Prostate gland (tissue), 2 donors: ENCODE data around the gene GNA12. TPM values are rescaled to one million over a fixed set of nuclear protein-coding genes. Genes with fewer than 3 reads are reported as not detected.
A peak's percentile ranks its signal among the peaks of the same experiment; 100 is the strongest.

ENCODE experiments used
- DNase-seq: peaks from one replicate; pipeline ENCODE4 v3.0.0-alpha.2; 2019; ENCODE audit warnings: low spot score
- H3K27ac ChIP-seq, 2 donors: fragments of 200-600 bp; sonication (generic); 2 replicates each; pipeline ENCODE4 v1.5.1; 2017 to 2019
- H3K27me3 ChIP-seq: fragments of 200-600 bp; sonication (generic); replicated peaks from 2 replicates; pipeline ENCODE4 v1.5.1; 2019; ENCODE audit not compliant: insufficient read depth
- H3K36me3 ChIP-seq, 2 donors: fragments of 200-600 bp; sonication (generic); 1 replicate in 1 of 2; 2 replicates in 1 of 2; pipeline versions ENCODE4 v1.5.1 to v1.8.1; 2017 to 2019
- H3K4me1 ChIP-seq: fragments of 200-600 bp; sonication (generic); replicated peaks from 2 replicates; pipeline ENCODE4 v1.5.1; 2019
- H3K4me3 ChIP-seq, 2 donors: fragments of 200-600 bp; sonication (generic); 2 replicates each; pipeline ENCODE4 v1.5.1; 2017 to 2019
- H3K9me3 ChIP-seq: fragments of 200-600 bp; sonication (generic); 2 replicates; pipeline ENCODE4 v1.5.1; 2017
- CTCF ChIP-seq, 4 experiments: fragments of 200-600 bp in 2 of 4; fragments of 450-650 bp in 2 of 4; sonication (generic) in 2 of 4; IDR thresholded peaks; 1 replicate in 3 of 4; 2 replicates in 1 of 4; pipeline ENCODE4 v1.5.1; 2016 to 2019; ENCODE audit warnings: antibody characterized with exemption in 4 of 4, mild to moderate bottlenecking in 2 of 4, moderate library complexity in 2 of 4
- POLR2A ChIP-seq: fragments of 450-650 bp; IDR thresholded peaks from one replicate; pipeline ENCODE4 v1.6.1; 2016; ENCODE audit warnings: antibody characterized with exemption, mild to moderate bottlenecking
- POLR2AphosphoS5 ChIP-seq: sonication (generic); formaldehyde crosslinking; IDR thresholded peaks from one replicate; pipeline ENCODE4 v1.6.1; 2017; ENCODE audit warnings: antibody characterized with exemption
- WGBS: methylation state at CpG from one replicate; pipeline ENCODE4 v1.1.5; 2018; 5-methylcytosine and 5-hydroxymethylcytosine counted together
- intact Hi-C: fragments of 100-400 bp; cut with DNase I; formaldehyde crosslinking; loops from one replicate; pipeline ENCODE4 v1.14.2; 2022
- total RNA-seq, 2 donors: library from RNA; depleted of rRNA; stranded (reverse); fragments of >200 nt; gene quantifications; one replicate each; pipeline ENCODE4 v1.1.0, GENCODE V29; 2016

The GNA12 gene, protein sequence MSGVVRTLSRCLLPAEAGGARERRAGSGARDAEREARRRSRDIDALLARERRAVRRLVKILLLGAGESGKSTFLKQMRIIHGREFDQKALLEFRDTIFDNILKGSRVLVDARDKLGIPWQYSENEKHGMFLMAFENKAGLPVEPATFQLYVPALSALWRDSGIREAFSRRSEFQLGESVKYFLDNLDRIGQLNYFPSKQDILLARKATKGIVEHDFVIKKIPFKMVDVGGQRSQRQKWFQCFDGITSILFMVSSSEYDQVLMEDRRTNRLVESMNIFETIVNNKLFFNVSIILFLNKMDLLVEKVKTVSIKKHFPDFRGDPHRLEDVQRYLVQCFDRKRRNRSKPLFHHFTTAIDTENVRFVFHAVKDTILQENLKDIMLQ
- 100 to 1,000 TPM in 1 of 2 donors, 10 to 100 TPM in 1; 22.6 to 102 TPM for total RNA-seq

GRCh38 chr7:2844153-2845033 is at the start of gene GNA12:
Gene GNA12, minus strand, starts transcription at chr7:2844308. Its CDS starts 147 bp downstream, at chr7:2844161.
- TF ChIP-seq POLR2A: peak; percentile 33
- no peak for TF ChIP-seq CTCF (IDR thresholded peaks at IDR 0.05)
- TF ChIP-seq POLR2AphosphoS5: peak; percentile 88
- H3K27me3 ChIP-seq: no peaks in the 10 kb centered on the region
- H3K36me3 ChIP-seq: no peaks in the 10 kb centered on the region
- WGBS: 2% methylated on average over 23 of the region's 79 CpGs
- H3K4me3 ChIP-seq: peak within 1 kb of the TSS; percentile 60 to 62
- intact Hi-C loops: loop anchor here (5.0 kb wide), 1 partner anchor 127 kb away; no protein-coding TSS in a partner anchor
- peak within 1 kb of the TSS; percentile 36 to 45 for H3K27ac ChIP-seq
- peaks cover 6% of the 10 kb centered on the region for H3K4me1 ChIP-seq
- no peaks in the 10 kb centered on the region for H3K9me3 ChIP-seq
- peak; percentile 98 for DNase-seq

- TF ChIP-seq CTCF (IDR thresholded peaks at IDR 0.05) (no peak), POLR2A (no peak), POLR2AphosphoS5 (no peak)
- H3K27me3 ChIP-seq: no peaks in the 10 kb centered on the region
- no peaks in the 10 kb centered on the region for H3K36me3 ChIP-seq
- H3K27ac ChIP-seq: no peak overlapping the region
- intact Hi-C loops: no loop called here
- no peaks in the 10 kb centered on the region for H3K4me1 ChIP-seq
- H3K9me3 ChIP-seq: no peaks in the 10 kb centered on the region
- H3K4me3 ChIP-seq: no peak overlapping the region
- DNase-seq: no peak
- 70% methylated on average over 9 of the region's 9 CpGs for WGBS
Measured at GRCh38 chr7:2893411-2893861, 49.3 kb upstream of the GNA12 start.

DNA sequence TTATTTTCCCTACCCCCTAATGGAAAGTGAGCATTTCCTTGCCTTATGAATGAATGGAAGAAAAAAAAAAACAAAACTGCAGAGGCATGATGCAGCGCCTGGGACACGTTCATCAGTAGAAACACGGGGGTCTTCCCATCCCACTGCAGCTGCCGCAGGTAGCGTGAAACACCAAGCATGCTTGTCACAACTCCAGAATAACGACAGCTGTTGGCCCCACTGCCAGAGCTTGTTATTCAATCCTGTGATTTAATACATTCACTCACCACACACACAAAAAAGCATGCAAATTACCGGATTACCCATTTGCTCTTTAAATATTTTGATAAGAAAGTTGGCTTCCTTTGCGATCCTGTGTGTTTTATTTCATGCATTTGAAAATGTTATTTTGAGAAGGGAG is 48.4 kb upstream of the GNA12 start:
- no peaks in the 10 kb centered on the region for H3K4me1 ChIP-seq
- intact Hi-C loops: no loop called here
- H3K36me3 ChIP-seq: no peaks in the 10 kb centered on the region
- 32% methylated on average over 8 of the region's 8 CpGs for WGBS
- H3K9me3 ChIP-seq: no peaks in the 10 kb centered on the region
- DNase-seq: no peak
- H3K27me3 ChIP-seq: no peaks in the 10 kb centered on the region
- no peak overlapping the region for H3K4me3 ChIP-seq
- TF ChIP-seq POLR2A: no peak
- TF ChIP-seq CTCF (IDR thresholded peaks at IDR 0.05): no peak
- TF ChIP-seq POLR2AphosphoS5: no peak
- H3K27ac ChIP-seq: no peak overlapping the region

DNA sequence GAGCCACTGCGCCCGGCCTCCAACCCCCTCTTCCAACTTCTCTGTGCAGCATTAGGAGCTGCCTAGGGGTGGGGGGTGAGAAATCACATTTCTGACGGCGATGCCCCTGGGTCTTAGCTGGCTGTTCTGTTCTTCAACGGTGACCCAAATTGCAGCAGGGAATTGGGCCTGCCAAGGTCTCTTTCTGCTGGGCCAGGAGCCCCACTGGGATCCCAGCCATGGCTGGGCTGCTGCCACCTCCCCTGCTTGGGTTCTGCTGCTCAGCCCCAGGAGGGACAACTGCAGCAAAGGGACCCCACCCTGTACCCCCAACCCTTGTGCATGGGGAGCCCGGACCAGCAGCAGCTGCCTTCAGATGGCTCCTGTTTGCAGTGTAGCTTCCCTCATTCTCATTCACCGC is 43.7 kb upstream of the GNA12 start:
- no peak for TF ChIP-seq CTCF (IDR thresholded peaks at IDR 0.05)
- no peak for TF ChIP-seq POLR2A
- no peak for TF ChIP-seq POLR2AphosphoS5
- Histone ChIP-seq H3K27me3 (no peaks in the 10 kb centered on the region), H3K4me1 (no peaks in the 10 kb centered on the region), H3K36me3 (no peaks in the 10 kb centered on the region), H3K27ac (no peak overlapping the region), H3K9me3 (no peaks in the 10 kb centered on the region), H3K4me3 (no peak overlapping the region)
- DNase-seq: no peak
- intact Hi-C loops: no loop called here
- WGBS: 60% methylated on average over 7 of the region's 7 CpGs
